GM10248 (cell line): ENCODE measurements around the gene PRR13.
"Not testable (repeated sequence)": the region's sequence is repeated elsewhere in the genome, so short reads cannot be mapped to it uniquely, and the experiment has no call there.

Experiments used
- CTCF ChIA-PET: fragments of 300-600 bp; sonication (Branson Sonifier 250); formaldehyde crosslinking; extraction: SDS; loops from one replicate; lab custom pipeline; 2021; ENCODE audit warnings: antibody characterized with exemption; lab: Yijun Ruan, JAX
- POLR2A ChIA-PET: fragments of 350-650 bp; sonication (Branson Sonifier 250); formaldehyde crosslinking; extraction: SDS; loops from one replicate; lab custom pipeline; 2020; ENCODE audit warnings: antibody characterized with exemption; lab: Yijun Ruan, JAX
- DNase-seq: peaks from one replicate; pipeline ENCODE4 v3.0.0; 2012; ENCODE audit errors: extremely low spot score
- TF ChIP-seq, protein P1 (sequence below): IDR thresholded peaks from 2 replicates; pipeline ENCODE4 v1.5.1; 2012; ENCODE audit warnings: mild to moderate bottlenecking, low read depth; ENCODE audit errors: extremely low read depth, missing control alignments, control extremely low read depth

The PRR13 gene

GRCh38 chr12:53479331-53479730 lies 37.8 kb downstream of the PRR13 start:
- ChIA-PET CTCF (interaction anchor here (1.0 to 3.8 kb wide), 6 partner anchors 10 to 158 kb away, joined by 3 to 18 read pairs (median 5); partner anchors contain the start of gene AAAS), POLR2A (interaction anchor here (0.6 to 1.7 kb wide), 3 partner anchors 9 to 277 kb away, joined by 3 to 8 read pairs (median 4); no protein-coding TSS in a partner anchor)
- TF ChIP-seq, protein P1, sequence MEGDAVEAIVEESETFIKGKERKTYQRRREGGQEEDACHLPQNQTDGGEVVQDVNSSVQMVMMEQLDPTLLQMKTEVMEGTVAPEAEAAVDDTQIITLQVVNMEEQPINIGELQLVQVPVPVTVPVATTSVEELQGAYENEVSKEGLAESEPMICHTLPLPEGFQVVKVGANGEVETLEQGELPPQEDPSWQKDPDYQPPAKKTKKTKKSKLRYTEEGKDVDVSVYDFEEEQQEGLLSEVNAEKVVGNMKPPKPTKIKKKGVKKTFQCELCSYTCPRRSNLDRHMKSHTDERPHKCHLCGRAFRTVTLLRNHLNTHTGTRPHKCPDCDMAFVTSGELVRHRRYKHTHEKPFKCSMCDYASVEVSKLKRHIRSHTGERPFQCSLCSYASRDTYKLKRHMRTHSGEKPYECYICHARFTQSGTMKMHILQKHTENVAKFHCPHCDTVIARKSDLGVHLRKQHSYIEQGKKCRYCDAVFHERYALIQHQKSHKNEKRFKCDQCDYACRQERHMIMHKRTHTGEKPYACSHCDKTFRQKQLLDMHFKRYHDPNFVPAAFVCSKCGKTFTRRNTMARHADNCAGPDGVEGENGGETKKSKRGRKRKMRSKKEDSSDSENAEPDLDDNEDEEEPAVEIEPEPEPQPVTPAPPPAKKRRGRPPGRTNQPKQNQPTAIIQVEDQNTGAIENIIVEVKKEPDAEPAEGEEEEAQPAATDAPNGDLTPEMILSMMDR = no peak
- no peak for DNase-seq

DNA sequence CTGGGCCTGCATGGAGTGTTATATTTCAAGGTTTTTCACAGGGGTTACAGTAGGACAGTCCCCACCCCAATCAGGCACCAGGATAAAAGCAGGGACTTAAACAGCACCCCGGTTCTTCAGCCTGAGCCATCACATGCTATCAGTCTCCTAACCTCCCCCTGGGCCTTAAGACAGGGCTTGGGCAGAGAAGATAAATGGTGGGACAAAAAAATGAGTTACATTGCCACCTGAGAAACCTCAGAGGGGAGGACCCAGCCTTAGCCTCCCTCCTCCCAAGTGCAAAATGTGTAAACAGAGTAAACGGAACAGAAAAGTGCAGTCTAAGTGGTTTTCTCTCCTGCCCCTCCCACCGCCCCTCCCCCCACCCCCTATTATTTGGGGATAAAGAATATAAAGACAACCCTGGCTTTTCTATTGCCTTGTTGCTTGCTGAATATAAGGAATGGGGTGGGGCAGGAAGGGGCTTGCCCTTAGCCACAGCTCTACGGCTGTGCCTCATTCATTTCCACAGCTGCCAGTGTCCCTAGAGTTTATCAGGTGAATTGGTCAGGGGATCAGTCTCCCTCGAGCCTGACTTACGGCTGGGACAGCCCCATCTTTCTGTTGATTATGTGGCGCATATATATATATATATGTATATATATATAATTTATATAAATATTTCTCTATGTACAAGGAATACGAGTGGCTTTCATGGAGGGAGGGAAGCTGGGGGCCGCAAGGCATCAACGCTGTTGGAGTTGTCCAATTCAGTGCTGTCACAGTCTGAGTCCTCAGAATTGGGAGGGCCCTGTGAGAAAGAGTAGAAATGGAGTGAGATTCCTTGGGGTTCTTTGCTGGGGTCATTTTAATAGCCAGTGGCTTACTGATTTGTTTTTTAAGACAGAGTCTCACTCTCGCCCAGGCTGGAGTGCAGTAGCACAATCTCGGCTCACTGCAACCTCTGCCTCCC lies 39.2 kb downstream of the PRR13 start:
- ChIA-PET CTCF (interaction anchor here (0.8 to 3.0 kb wide), 9 partner anchors 8 to 135 kb away, joined by 3 to 20 read pairs (median 5); no protein-coding TSS in a partner anchor), POLR2A (interaction anchor here (2.7 kb wide), 1 partner anchor 10 kb away, joined by 12 read pairs; no protein-coding TSS in a partner anchor)
- no peak for DNase-seq
- TF ChIP-seq, protein P1 = no peak

DNA sequence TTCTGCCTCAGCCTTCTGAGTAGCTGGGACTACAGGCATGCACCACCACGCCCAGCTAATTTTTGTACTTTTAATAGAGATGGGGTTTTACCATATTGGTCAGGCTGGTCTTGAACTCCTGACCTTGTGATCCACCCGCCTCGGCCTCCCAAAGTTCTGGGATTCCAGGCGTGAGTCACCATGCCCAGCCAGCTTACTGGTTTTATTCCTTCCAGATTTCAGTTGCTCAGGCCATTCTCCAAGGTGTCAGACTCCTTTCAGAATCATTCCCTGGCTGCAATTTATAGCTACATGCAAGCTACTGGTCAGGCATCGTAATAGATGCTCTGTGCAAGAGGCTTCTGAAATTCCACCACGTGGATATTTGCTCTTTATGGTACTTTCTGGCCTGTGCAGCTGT lies 39.9 kb downstream of the PRR13 start:
- DNase-seq = not testable (repeated sequence)
- ChIA-PET POLR2A (interaction anchor here (2.7 kb wide), 1 partner anchor 9 kb away, joined by 12 read pairs; no protein-coding TSS in a partner anchor), CTCF (interaction anchor here (0.8 to 3.0 kb wide), 11 partner anchors 8 to 136 kb away, joined by 3 to 20 read pairs (median 5); partner anchors contain the start of gene TARBP2)

- DNase-seq = no peak
- POLR2A ChIA-PET = interaction anchor here (2.7 kb wide), 1 partner anchor 8 kb away, joined by 12 read pairs; no protein-coding TSS in a partner anchor
These were observed 40.5 kb downstream of the PRR13 start for GRCh38 chr12:53481939-53482586.

GRCh38 chr12:53482626-53483168 lies 41.2 kb downstream of the PRR13 start:
- TF ChIP-seq, protein P1 = no peak
- ChIA-PET CTCF (interaction anchor here (0.9 to 3.0 kb wide), 9 partner anchors 9 to 130 kb away, joined by 3 to 20 read pairs (median 7); partner anchors contain the start of gene TARBP2), POLR2A (interaction anchor here (1.0 to 2.7 kb wide), 2 partner anchors 8 to 18 kb away, joined by 3 to 12 read pairs; no protein-coding TSS in a partner anchor)
- DNase-seq = no peak

More at GRCh38 chr12:53481939-53482586, 40.5 kb downstream of the PRR13 start:
- TF ChIP-seq, protein P1 = no peak
- CTCF ChIA-PET = interaction anchor here (0.9 to 3.0 kb wide), 10 partner anchors 9 to 137 kb away, joined by 3 to 20 read pairs (median 6); partner anchors contain the start of gene TARBP2

GRCh38 chr12:53483225-53483978 lies 41.9 kb downstream of the PRR13 start:
- TF ChIP-seq, protein P1 = no peak
- ChIA-PET POLR2A (interaction anchor here (0.9 to 1.0 kb wide), 2 partner anchors 10 to 19 kb away, joined by 3 read pairs; no protein-coding TSS in a partner anchor), CTCF (interaction anchor here (1.3 to 3.0 kb wide), 6 partner anchors 11 to 131 kb away, joined by 4 to 20 read pairs (median 8); partner anchors contain the start of gene TARBP2)

More at GRCh38 chr12:53483225-53483978, 41.9 kb downstream of the PRR13 start:
- no peak for DNase-seq
